Hematopoietic multipotent progenitor cell treated with erythropoietin and hydrocortisone succinate and interleukin-3 and kit ligand, for 15 days (in vitro differentiated cells): ENCODE measurements around the gene SMARCD2.
A peak's percentile ranks its signal among the peaks of the same experiment; 100 is the strongest.
"Not testable (repeated sequence)": the region's sequence is repeated elsewhere in the genome, so short reads cannot be mapped to it uniquely, and the experiment has no call there.

Source experiments
- DNase-seq: peaks from one replicate; pipeline ENCODE4 v3.0.0-alpha.2; 2015; ENCODE audit warnings: low spot score

Gene SMARCD2

DNA sequence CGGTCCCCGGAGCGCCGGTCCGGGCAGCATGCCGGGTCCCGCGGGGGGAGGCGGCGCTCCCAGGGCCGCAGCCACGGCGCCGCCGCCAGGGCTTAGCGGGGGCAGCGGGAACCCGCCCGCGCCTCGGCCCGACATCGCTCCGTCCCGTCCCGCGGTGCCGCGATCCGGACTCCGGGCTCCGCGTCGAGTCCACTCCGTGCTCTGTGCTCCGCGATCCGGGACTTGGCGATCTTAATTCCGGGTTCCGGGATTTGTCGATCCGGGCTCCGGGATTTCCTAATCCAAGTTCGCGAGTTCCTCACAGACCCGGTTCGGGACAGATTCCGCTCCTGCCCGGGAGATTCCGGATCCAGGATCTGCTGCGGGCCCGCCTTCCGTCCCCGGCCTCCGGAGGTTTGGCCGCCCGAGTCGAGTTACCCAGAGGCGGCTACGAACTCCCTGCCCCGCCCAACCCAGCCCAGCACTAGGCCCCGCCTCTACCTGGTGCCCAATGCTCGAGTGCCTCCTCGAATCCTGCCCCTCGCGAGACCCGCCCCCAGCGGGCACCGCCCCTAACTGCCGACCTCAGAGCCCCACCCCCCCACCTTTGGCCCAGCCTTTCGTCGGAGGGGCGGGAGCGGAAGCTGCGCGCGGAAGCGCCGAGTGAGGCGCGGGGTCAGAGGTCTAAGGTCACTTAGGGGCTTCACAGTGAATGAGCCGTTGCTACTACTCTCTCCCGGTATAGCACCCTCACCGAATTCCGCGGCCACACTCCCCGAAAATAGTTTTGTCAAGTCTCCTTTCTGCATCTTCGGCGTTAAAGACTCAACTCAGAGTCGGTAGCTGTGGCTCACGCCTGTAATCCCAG lies at the start of gene SMARCD2:
Gene SMARCD2, minus strand, starts transcription at position 146 of the 847 bp plus-strand sequence. Its CDS starts 11 bp downstream, at position 135.
- DNase-seq: peak; percentile 98

DNA sequence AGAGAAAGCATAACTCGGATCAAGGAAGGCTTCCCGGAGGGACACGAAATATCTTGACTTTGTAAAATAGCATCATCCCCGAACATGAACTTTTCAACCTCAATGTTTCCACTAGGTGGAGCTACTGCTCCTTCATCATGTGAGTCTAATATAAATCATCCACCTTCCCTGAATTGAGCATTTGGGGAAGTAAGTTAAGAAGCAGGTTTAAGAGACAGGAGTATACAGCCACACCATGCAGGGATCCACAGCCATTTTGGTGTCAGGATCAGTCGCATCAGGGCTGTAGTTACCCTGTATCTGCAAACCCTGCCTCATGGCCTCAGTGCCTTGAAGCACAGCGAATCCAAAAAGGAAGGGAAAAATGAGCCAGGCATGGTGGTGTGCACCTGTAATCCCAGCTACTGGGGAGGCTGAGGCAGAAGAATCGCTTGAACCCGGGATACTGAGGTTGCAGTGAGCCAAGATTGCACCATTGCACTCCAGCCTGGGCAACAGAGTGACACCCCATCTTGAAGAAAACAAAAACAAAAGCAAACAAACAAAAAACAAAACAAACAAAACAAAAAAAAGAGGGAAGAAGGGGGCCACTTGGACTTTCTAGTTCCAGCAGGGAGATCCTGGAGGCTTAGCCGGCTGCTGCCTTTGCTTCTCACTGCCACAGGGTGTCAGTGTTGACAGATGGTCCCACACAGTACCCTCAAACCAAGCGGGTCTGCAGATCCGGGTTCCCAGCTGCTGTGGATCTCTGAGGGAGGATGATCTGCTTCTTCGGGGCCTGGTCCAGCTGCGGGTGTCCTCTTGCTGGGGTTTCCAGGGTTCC lies 46.8 kb upstream of the SMARCD2 start:
- DNase-seq: peak; percentile 29

DNA sequence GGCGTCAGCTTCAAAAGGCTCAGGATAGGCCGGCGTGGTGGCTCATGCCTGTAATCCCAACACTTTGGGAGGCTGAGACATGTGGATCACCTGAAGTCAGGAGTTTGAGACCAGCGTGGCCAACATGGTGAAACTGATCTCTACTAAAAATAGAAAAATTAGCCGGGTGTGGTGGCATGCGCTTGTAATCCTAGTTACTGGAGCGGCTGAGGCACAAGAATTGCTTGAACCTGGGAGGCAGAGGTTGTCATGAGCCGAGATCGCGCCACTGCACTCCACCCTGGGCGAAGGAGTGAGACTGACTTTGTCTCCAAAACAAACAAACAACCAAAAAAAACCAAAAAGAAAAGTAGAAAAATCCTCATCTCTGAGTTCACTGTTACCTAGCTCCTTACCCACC lies 42.6 kb upstream of the SMARCD2 start:
- DNase-seq: not testable (repeated sequence)

DNA sequence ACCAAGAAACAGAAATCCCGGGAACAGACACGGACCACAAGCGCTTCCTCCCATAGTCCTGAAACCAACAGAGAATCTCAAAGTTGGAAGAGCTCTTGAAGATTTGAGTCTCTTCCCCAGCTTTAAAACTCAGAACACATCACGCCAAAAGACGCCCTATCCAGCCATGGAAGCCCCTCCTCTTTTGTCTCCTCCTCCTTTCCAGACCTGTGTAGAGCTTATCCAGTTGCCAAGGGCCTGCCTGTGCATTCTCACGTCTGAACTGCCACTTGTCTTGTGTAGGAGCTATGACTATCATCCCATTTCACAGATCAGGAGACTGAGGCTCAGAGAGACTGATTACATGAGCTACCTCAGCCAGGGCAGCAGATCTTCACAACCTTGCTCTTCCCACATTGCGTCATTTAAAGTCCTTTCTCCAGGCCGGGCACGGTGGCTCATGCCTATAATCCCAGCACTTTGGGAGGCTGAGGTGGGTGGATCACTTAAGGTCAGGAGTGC lies 40.2 kb upstream of the SMARCD2 start:
- DNase-seq: not testable (repeated sequence)

DNA sequence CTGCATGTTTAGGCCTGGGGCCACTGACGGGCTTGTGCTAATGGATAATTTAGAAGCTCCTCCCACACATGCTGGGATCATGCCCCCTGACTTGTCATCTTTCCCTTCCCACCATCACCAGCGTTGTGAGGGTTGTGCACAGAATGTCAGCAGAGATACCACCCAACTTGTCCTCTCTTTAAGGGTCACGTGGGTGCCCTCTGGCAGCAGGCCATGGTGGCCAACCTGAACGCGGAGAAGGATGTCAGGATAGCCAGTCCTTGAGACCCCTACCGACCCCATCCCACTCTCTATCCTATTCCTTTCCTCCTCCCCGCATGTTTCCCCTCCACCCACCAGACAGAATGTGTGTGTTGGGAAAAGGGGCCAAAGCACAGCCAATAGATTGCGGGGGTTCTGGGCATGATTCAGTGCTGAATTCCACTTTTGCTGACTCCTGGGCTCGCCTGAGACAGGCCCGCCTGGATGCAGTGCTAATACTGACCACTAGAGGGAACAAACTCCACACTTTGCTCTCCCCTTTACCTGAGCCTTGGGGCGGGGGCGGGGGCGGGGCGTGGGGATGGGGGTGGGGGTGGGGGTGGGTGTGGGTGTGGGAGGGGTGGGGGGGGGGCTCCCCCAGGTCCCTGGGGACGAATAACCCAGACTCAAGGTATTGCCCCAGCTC lies 39.6 kb upstream of the SMARCD2 start, which contains the start of gene GH2:
Gene GH2, minus strand, starts transcription at position 10 of the 667 bp plus-strand sequence. CDS start 143 bp downstream, outside the sequence.
- DNase-seq: peak; percentile 60

DNA sequence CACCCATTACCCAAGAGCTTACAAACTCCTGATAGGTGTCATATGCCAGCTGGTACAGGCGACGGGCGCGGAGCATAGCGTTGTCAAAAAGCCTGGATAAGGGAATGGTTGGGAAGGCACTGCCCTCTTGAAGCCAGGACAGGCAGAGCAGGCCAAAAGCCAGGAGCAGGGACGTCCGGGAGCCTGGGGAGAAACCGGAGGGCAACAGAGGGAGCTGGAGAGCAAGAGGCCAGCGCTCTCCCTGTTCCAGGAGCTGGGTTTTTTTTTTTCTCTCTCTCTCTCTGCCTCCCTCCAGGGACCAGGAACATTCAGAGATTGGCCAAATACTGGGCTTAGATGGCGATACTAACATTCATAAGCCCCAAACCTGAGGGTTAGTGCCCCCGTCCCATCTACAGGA lies 38.9 kb upstream of the SMARCD2 start:
- DNase-seq: not testable (repeated sequence)

DNA sequence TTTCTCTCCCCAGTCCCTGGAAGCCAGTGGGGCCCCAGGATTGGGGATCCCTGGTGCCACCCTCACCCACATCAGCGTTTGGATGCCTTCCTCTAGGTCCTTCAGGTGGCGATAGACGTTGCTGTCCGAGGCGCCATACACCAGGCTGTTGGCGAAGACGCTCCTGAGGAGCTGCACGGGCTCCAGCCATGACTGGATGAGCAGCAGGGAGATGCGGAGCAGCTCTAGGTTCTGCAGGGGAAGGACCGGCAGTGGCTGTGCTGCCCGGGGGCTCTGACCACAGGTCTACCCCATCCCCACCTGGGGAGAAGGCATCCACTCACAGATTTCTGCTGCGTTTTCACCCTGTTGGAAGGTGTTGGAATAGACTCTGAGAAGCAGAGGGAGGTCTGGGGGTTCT lies 38.2 kb upstream of the SMARCD2 start:
- DNase-seq: no peak

DNA sequence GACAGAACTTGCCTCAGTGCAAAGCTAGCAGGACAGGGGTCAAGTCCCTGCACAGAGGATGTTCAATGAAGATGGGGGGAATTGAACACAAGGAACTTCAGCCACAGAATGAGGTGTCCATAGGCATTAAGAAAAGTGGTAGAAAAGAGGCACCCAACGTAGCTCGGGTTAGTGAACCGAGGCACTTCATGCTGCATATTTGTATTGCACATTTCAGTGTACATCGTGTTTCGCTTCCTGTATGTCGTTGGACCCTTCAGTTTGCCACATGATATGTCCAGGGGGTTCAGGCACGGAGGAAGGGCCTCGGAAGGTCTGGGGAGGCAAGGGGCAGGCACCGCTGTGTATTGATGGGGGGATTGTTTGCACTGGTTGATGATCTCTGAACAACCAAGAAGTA lies 35.9 kb upstream of the SMARCD2 start:
- DNase-seq: not testable (repeated sequence)

DNA sequence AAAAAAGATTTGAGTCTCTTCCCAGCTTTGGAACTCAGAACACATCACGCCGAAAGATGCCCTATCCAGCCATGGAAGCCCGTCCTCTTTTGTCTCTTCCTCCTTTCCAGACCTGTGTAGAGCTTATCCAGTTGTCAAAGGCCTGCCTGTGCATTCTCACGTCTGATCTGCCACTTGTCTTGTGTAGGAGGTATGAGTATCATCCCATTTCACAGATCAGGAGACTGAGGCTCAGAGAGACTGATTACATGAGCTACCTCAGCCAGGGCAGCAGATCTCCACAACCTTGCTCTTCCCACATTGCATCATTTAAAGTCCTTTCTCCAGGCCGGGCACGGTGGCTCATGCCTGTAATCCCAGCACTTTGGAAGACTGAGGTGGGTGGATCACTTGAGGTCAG lies 32.2 kb upstream of the SMARCD2 start:
- not testable (repeated sequence) for DNase-seq

DNA sequence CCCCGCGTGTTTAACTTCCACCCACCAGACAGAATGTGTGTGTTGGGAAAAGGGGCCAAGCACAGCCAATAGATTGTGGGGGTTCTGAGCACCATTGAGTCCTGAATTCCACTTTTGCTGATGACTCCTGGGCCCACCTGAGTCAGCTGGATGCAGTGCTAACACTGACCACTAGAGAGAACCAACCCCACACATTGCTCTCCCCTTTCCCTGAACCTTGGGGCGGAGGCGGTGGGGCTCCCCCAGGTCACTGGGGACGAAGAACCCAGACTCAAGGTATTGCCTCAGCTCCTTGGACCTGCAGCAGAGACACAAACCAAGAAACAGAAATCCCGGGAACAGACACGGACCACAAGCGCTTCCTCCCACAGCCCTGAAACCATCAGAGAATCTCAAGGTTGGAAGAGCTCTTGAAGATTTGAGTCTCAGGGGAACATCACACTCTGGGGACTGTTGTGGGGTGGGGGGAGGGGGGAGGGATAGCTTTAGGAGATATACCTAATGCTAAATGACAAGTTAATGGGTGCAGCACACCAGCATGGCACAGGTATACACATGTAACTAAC lies 31.7 kb upstream of the SMARCD2 start:
- not testable (repeated sequence) for DNase-seq

DNA sequence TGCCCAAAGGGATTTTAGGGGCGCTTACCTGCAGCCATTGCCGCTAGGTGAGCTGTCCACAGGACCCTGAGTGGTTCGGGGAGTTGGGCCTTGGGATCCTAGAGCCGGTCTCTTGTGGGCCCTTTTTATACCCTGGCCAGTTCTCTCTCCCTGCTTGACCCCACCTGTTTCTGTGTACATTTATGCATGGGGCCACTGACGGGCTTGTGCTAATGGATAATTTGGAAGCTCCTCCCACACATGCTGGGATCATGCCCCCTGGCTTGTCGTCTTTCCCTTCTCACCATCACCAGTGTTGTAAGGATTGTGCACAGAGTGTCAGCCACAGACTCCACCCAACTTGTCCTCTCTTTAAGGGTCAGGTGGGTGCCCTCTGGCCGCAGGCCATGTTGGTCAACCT lies 31.1 kb upstream of the SMARCD2 start, which contains the start of gene CSH2:
Gene CSH2, minus strand, starts transcription at position 101 of the 400 bp plus-strand sequence. Its CDS starts 63 bp downstream, at position 38.
- DNase-seq: not testable (repeated sequence)

DNA sequence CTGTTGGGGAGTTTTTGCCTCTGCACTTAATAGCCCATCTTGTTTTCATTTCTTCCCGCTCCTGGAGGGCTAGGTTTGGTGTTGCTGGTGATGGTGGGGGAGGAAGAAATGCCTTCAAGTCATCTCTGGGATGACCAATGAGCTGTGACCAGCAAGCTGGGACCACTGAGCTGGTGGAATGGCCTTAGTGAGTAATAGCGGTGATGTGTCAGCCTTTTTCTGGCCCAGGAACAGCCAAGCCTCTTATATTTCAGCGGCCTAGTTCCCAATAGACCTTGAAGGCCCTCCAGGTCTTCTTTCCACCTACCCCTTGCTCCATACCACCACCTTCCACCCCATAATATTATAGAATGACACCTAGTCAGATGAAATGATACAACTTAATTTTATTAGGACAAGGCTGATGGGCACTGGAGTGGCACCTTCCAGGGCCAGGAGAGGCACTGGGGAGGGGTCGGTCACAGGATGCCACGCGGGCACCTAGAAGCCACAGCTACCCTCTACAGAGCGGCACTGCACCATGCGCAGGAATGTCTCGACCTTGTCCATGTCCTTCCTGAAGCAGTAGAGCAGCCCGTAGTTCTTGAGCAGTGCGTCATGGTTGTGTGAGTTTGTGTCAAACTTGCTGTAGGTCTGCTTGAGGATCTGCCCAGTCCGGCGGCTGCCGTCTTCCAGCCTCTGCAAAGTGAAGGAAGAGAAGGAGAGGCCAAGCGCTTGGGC lies 29.3 kb upstream of the SMARCD2 start:
- not testable (repeated sequence) for DNase-seq

DNA sequence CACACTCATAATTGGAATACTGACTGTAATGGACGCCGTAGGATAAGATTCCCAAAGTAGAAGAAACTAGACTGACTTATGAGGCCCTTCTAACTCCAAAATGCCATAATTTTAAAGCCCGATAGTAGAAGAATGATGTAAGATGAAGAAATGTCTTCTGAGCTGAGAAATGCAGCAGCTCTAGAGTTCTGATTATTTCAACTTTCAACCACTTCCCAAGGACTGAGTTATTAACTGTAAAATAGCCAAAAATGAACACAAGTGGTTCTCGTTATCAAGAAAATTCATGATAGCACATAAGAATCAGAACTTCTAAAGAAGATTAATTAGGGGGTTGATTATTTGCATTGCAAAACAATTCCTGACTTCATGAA lies 27.8 kb upstream of the SMARCD2 start:
- DNase-seq: not testable (repeated sequence)

DNA sequence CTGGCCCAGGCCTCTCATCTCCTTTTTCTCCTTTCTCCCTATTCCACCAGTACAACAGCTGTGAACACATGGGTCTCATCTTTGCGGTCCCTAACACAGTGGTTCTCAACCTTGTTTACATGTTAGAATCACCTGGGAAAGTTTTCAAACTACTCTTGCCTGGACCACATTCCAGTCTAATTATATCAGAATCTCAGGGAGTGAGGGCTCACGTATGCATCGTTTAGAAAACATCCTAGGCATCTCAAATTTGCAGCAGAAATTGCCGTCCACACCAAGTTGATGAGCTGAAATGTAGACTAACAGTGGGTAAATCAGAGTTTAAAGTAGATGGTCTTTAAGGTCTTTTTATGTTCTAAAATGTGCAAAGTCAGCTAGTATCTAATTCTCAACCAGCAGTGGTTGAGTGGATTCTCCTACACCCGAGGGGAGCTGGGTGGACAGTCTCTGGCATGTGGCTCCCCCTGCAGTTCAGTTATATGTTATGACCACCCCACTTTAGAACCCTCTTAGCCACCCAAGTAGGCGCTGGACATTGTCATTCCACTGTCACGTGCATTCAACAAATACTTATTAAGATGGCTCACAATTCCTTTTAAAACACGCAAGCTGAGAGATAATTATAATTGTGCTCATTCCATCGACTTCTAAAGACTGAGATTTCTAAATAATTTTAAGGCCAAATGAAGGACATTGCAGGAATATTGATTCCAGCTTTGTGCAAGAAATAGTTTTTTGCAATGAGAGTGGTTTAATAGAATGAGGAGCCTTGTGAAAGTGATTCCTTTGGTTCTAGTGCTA lies 27.2 kb upstream of the SMARCD2 start:
- not testable (repeated sequence) for DNase-seq

DNA sequence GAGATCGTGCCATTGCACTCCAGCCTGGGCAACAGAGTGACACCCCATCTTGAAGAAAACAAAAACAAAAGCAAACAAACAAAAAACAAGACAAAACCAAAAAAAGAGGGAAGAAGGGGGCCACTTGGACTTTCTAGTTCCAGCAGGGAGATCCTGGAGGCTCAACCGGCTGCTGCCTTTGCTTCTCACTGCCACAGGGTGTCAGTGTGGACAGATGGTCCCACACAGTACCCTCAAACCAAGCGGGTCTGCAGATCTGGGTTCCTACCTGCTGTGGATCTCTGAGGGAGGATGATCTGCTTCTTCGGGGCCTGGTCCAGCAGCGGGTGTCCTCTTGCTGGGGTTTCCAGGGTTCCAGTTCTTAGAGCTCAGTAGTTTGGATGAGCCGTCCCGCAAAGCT lies 24.1 kb upstream of the SMARCD2 start:
- not testable (repeated sequence) for DNase-seq

DNA sequence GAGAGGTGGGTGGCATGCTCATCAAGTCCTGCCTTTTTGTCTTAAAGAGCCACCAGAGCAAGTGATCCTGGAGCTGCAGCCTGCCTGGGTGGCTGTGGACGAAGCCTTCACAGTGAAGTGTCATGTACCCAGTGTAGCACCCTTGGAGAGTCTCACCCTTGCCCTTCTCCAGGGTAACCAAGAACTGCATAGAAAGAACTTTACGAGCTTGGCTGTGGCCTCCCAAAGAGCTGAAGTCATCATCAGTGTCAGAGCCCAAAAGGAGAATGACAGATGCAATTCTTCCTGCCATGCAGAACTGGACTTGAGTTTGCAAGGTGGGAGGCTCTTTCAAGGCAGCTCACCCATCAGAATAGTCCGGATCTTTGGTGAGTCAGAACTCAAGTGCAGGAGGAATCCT lies 16.8 kb upstream of the SMARCD2 start:
- DNase-seq: no peak

DNA sequence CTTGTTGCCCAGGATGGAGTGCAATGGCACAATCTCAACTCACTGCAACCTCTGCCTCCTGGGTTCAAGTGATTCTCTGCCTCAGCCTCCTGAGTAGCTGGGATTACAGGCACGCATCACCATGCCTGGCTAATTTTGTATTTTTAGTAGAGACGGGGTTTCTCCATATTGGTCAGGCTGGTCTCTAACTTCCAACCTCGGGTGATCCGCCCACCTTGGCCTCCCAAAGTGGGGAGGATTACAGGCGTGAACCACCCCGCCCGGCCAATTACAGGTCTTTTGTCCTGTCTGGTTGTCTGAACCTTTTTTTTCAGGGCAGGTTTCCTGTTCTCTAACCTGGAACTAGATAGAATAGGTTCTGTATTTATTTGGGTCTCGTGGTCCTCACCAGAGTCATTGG lies 13.9 kb upstream of the SMARCD2 start:
- DNase-seq: not testable (repeated sequence)

DNA sequence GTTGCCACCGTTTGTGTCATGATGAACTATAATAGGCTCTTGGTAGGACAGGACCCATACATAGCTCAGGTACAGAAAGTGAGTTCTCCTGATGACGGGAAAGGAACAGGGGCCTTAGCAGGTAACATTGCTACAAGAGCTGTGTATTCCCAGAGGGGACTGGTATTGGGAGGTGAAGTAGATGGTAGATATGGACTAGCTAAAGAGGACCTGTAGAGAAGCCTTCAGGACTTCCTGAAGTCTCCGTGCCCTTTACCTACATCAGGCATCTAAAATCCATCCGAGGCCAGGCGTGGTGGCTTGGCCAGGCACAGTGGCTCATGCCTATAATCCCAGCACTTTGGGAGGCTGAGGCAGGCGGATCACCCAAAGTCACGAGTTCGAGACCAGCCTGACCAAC lies 12.7 kb upstream of the SMARCD2 start:
- DNase-seq: no peak

DNA sequence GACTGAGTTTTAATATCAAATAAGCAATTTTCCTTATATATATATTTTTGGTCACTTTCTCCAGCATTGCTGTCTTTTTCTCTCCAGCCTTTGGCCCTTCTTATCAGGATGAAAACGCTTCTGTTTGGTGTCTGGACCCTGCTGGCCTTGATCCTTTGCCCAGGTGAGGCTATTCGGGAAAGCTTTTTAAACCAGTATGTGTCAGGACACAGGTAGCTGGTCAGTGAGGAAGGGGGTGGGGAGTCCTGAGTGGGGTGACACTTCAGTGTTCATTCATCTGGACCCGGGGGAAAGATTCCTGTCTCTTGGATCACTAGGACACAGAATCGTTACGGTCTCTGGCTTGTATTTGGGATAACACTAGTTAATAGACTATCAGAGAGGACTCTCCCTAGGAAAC lies 12.2 kb upstream of the SMARCD2 start:
- DNase-seq: no peak

DNA sequence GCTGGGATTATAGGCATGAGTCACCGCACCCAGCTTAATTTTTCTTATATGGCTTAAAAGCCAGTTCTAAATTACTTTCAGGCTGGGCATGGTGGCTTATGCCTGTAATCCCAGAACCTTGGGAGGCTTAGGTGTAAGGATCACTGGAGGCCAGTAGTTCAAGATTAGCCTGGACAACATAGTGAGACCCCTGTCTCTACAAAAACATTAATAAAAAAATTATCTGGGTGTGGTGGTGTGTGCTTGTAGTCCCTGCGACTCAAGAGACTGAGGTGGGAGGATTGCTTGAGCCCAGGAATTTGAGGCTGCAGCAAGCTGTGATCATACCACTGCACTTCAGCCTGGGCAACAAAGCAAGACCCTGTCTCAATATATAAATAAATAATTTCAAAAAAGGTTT lies 10.8 kb upstream of the SMARCD2 start:
- no peak for DNase-seq
